ENCODE results near the gene ZBTB20. TPM values are rescaled to one million over a fixed set of nuclear protein-coding genes. Genes with fewer than 3 reads are reported as not detected.

The ZBTB20 gene
- total and polyA plus RNA-seq, 2 donors (not counting 1 experiment from before 2014, with no cell fraction given), result 4.0 to 22.5 TPM

GRCh38 chr3:114867835-114868503 is 279.1 kb downstream of the ZBTB20 start:
- Histone ChIP-seq H3K9me3 (ENCODE audit: control insufficient read depth, insufficient read depth, low read depth, low read length) (no peaks in the 10 kb centered on the region), H3K4me3 (replicated peaks in 1 of 4; ENCODE audit: control extremely low read depth in 1 of 4, insufficient read depth in 1 of 4, low read depth in 3 of 4, low read length in 4 of 4) (no peak overlapping the region), H3K4me1 (ENCODE audit: control insufficient read depth, extremely low read depth, insufficient read depth, low read length) (no peaks in the 10 kb centered on the region), H3K4me2 (ENCODE audit: extremely low read depth, insufficient read depth, low read length) (no peak overlapping the region), H3K9ac (ENCODE audit: insufficient read depth, low read length) (no peak overlapping the region), H3K27ac (ENCODE audit: insufficient read depth, low read length) (no peak overlapping the region), H4K20me1 (ENCODE audit: control insufficient read depth, extremely low read depth, insufficient read depth, low read length) (no peaks in the 10 kb centered on the region), H3K27me3 (ENCODE audit: control insufficient read depth, insufficient read depth, low read length) (no peaks in the 10 kb centered on the region), H2AFZ (ENCODE audit: low read length) (no peak overlapping the region), H3K79me2 (ENCODE audit: control insufficient read depth, insufficient read depth, low read length) (no peaks in the 10 kb centered on the region), H3K36me3 (ENCODE audit: control insufficient read depth, insufficient read depth, low read length) (no peaks in the 10 kb centered on the region)
- TF ChIP-seq EZH2 (IDR thresholded peaks at IDR 0.05; ENCODE audit: low read length, missing control alignments), result no peak
- TF ChIP-seq, protein P1, sequence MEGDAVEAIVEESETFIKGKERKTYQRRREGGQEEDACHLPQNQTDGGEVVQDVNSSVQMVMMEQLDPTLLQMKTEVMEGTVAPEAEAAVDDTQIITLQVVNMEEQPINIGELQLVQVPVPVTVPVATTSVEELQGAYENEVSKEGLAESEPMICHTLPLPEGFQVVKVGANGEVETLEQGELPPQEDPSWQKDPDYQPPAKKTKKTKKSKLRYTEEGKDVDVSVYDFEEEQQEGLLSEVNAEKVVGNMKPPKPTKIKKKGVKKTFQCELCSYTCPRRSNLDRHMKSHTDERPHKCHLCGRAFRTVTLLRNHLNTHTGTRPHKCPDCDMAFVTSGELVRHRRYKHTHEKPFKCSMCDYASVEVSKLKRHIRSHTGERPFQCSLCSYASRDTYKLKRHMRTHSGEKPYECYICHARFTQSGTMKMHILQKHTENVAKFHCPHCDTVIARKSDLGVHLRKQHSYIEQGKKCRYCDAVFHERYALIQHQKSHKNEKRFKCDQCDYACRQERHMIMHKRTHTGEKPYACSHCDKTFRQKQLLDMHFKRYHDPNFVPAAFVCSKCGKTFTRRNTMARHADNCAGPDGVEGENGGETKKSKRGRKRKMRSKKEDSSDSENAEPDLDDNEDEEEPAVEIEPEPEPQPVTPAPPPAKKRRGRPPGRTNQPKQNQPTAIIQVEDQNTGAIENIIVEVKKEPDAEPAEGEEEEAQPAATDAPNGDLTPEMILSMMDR (conservative IDR thresholded peaks at IDR 0.05 in 1 of 2, IDR thresholded peaks at IDR 0.05 in 1 of 2; ENCODE audit: low read depth in 1 of 2, low read length in 2 of 2), result no peak
- DNase-seq (ENCODE audit: low read depth in 2 of 2), result no peak

- Histone ChIP-seq H3K9me3 (ENCODE audit: control insufficient read depth, insufficient read depth, low read depth, low read length) (no peaks in the 10 kb centered on the region), H3K9ac (ENCODE audit: insufficient read depth, low read length) (no peak overlapping the region), H3K4me2 (ENCODE audit: extremely low read depth, insufficient read depth, low read length) (no peak overlapping the region), H3K27me3 (ENCODE audit: control insufficient read depth, insufficient read depth, low read length) (no peaks in the 10 kb centered on the region), H3K36me3 (ENCODE audit: control insufficient read depth, insufficient read depth, low read length) (no peaks in the 10 kb centered on the region), H3K79me2 (ENCODE audit: control insufficient read depth, insufficient read depth, low read length) (no peaks in the 10 kb centered on the region), H4K20me1 (ENCODE audit: control insufficient read depth, extremely low read depth, insufficient read depth, low read length) (no peaks in the 10 kb centered on the region), H3K4me3 (replicated peaks in 1 of 4; ENCODE audit: control extremely low read depth in 1 of 4, insufficient read depth in 1 of 4, low read depth in 3 of 4, low read length in 4 of 4) (no peak overlapping the region), H3K27ac (ENCODE audit: insufficient read depth, low read length) (no peak overlapping the region), H3K4me1 (ENCODE audit: control insufficient read depth, extremely low read depth, insufficient read depth, low read length) (no peaks in the 10 kb centered on the region), H2AFZ (ENCODE audit: low read length) (no peak overlapping the region)
- TF ChIP-seq, protein P1 (conservative IDR thresholded peaks at IDR 0.05 in 1 of 2, IDR thresholded peaks at IDR 0.05 in 1 of 2; ENCODE audit: low read depth in 1 of 2, low read length in 2 of 2), result no peak
- no peak for TF ChIP-seq EZH2 (IDR thresholded peaks at IDR 0.05; ENCODE audit: low read length, missing control alignments)
- no peak for DNase-seq (ENCODE audit: low read depth in 2 of 2)
Measured at GRCh38 chr3:114867359-114867758, 279.7 kb downstream of the ZBTB20 start.

DNA sequence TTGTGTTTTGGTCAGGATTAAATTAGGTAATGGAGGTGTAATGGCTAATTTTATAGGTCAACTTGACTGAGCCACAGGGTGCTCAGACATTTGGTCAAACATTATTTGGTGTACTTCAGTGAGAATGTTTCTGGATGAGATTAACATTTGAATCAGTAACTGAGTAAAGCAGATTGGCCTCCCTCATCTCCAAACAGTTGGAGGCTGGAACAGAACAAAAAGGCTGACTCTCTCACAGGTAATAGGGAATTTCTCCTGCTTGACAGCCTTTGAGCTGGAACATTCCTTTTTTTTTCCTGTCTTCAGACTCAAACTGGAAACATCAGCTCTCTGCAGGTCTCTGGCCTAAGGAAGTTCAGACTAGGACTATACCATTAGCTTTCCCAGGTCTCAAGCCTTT is 280.7 kb downstream of the ZBTB20 start:
- no peak overlapping the region for H3K4me3 ChIP-seq (replicated peaks in 1 of 4; ENCODE audit: control extremely low read depth in 1 of 4, insufficient read depth in 1 of 4, low read depth in 3 of 4, low read length in 4 of 4)
- no peak for DNase-seq (ENCODE audit: low read depth in 2 of 2)
- no peak overlapping the region for H3K9ac ChIP-seq (ENCODE audit: insufficient read depth, low read length)
- H3K4me2 ChIP-seq (ENCODE audit: extremely low read depth, insufficient read depth, low read length), result no peak overlapping the region
- no peaks in the 10 kb centered on the region for H3K4me1 ChIP-seq (ENCODE audit: control insufficient read depth, extremely low read depth, insufficient read depth, low read length)
- TF ChIP-seq, protein P1 (conservative IDR thresholded peaks at IDR 0.05 in 1 of 2, IDR thresholded peaks at IDR 0.05 in 1 of 2; ENCODE audit: low read depth in 1 of 2, low read length in 2 of 2), result no peak
- TF ChIP-seq EZH2 (IDR thresholded peaks at IDR 0.05; ENCODE audit: low read length, missing control alignments), result no peak
- no peaks in the 10 kb centered on the region for H3K36me3 ChIP-seq (ENCODE audit: control insufficient read depth, insufficient read depth, low read length)
- H4K20me1 ChIP-seq (ENCODE audit: control insufficient read depth, extremely low read depth, insufficient read depth, low read length), result no peaks in the 10 kb centered on the region
- no peaks in the 10 kb centered on the region for H3K79me2 ChIP-seq (ENCODE audit: control insufficient read depth, insufficient read depth, low read length)
- no peaks in the 10 kb centered on the region for H3K27me3 ChIP-seq (ENCODE audit: control insufficient read depth, insufficient read depth, low read length)
- H2AFZ ChIP-seq (ENCODE audit: low read length), result no peak overlapping the region
- no peaks in the 10 kb centered on the region for H3K9me3 ChIP-seq (ENCODE audit: control insufficient read depth, insufficient read depth, low read depth, low read length)
- H3K27ac ChIP-seq (ENCODE audit: insufficient read depth, low read length), result no peak overlapping the region
